GM12875 (cell line): Measurements from ENCODE around the gene MTMR12.
"Not testable (repeated sequence)": the region's sequence is repeated elsewhere in the genome, so short reads cannot be mapped to it uniquely, and the experiment has no call there.

Source experiments
- H3K4me3 ChIP-seq: one replicate; pipeline ENCODE4 v1.5.1; 2011; ENCODE audit warnings: low read depth, low read length, control low read depth
- TF ChIP-seq, protein P1 (sequence below): IDR thresholded peaks from 2 replicates; pipeline ENCODE4 v1.5.1; 2011; ENCODE audit warnings: low read depth, mild to moderate bottlenecking, control low read depth, inconsistent platforms, low read length, moderate library complexity, borderline replicate concordance; ENCODE audit not compliant: insufficient read depth

Gene MTMR12

DNA sequence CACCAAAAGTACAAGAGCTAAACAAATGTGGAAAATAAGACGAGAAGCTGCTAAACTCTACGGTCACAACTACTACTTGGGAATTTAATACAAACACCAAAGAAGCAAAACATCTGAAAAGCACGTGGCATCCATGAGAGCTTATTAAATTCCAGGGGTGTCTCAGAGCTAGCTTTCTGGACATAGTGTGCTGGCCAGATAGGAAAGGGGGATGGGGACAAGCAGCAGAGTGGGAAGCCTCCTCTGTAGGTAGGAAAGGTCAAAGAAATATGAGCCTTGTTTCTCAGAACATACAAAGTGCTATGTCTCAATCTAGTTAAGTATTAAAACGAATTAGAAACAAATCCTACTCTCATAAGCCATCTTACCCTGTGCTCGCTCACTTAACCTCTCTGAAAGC lies 87.3 kb downstream of the MTMR12 start:
- TF ChIP-seq, protein P1, sequence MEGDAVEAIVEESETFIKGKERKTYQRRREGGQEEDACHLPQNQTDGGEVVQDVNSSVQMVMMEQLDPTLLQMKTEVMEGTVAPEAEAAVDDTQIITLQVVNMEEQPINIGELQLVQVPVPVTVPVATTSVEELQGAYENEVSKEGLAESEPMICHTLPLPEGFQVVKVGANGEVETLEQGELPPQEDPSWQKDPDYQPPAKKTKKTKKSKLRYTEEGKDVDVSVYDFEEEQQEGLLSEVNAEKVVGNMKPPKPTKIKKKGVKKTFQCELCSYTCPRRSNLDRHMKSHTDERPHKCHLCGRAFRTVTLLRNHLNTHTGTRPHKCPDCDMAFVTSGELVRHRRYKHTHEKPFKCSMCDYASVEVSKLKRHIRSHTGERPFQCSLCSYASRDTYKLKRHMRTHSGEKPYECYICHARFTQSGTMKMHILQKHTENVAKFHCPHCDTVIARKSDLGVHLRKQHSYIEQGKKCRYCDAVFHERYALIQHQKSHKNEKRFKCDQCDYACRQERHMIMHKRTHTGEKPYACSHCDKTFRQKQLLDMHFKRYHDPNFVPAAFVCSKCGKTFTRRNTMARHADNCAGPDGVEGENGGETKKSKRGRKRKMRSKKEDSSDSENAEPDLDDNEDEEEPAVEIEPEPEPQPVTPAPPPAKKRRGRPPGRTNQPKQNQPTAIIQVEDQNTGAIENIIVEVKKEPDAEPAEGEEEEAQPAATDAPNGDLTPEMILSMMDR = no peak
- no peak overlapping the region for H3K4me3 ChIP-seq

DNA sequence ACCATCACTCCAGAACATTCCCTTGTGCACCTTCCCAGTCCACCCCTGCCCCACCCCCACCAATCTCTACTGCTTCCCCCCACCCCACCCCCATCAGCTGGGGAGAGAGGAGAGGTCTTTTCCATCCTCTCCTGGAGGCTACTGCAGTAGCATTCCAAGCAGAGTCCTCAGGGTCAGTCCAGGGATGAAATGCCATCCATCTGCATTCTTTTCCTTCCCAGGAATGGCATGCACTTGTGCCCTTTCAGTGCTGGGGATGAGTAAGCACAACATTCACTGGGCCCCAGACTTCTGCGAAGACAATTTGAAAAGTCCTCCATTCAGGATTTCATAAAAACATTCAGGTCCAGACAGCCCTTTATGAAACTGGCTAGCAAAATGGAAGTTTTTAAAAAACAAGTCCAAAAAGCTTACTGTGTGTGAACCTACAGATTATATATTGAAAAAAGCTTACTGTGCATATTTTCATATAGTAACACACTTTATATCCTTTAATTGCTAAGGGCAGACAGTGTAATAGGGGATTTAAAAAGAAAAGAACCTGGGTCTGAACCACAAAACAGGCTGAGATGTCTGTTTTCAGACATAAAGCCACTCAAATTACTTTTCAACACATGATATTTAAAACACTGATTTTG lies 88.6 kb downstream of the MTMR12 start:
- TF ChIP-seq, protein P1 = no peak
- no peak overlapping the region for H3K4me3 ChIP-seq

DNA sequence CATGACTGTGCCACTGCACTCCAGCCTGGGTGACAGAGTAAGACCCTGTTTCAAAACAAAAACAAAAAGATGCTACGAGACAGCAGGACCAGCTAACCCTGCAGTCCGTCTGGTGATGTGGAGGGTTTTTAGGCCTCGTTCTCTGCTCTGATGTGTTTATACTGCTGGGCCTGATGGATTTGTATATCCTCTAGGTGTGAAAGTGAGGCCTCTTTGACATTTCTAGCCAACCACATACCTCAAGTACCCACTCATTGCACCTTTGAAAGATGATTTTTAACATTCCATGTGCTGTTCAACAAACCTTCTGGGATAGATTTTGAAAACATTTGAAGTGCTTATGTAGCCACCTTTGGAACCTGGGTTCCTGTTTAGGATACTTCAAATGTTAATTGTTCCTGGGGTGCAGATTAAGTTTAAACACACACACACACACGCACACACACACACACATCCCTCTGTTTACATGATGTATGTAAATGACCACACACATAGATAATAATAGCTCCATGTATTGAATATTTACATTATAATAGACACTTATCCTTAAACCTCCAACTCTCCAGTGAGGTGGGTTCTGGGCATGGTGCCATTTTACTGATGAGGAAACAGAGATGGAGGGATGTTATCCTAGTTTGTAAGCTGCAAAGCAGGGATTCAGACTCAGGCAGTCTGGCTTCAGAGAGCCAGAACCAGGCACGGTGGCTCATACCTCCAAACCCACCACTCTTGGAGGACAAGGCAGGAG lies 89.8 kb downstream of the MTMR12 start:
- TF ChIP-seq, protein P1 = no peak

DNA sequence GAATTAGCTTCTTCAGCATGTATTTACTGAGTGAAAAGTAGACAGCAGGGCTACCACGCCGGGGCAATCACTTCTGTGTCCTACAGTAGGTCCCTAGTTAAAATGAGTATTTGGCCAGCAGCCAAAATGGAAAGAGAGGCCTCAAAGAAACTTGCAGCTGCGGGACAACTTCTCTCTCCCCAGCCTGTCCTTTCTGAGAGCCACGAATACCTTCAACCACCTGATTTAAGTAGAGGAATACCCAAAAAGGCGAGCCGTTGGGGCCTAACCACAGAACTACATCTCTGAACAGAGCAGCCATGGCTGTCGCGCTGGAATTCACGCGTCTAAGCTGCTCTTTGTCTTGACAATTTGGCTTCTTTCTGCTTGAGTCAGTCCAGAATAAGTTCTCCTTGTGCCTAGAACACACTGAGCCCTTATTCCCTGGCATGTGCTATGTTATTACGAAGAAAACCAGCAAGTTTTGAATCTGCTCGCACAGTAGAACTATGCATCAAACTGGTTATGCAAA lies 94.8 kb downstream of the MTMR12 start:
- no peak overlapping the region for H3K4me3 ChIP-seq
- TF ChIP-seq, protein P1 = no peak

More for the DNA sequence above, 89.8 kb downstream of the MTMR12 start:
- no peak overlapping the region for H3K4me3 ChIP-seq

DNA sequence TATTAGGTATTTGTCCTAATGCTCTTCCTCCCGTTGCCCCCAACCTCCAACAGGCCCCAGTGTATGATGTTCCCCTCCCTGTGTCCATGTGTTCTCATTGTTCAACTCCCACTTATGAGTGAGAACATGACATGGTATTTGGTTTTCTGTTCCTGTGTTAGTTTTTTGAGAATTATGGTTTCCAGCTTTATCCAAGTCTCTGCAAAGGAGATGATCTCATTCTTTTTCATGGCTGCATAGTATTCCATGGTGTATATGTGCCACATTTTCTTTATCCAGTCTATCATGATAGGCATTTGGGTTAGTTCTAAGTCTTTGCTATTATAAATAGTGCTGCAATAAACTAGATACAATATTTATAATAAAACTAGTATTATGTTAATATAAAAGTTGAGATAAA lies 98.4 kb downstream of the MTMR12 start:
- H3K4me3 ChIP-seq = not testable (repeated sequence)

DNA sequence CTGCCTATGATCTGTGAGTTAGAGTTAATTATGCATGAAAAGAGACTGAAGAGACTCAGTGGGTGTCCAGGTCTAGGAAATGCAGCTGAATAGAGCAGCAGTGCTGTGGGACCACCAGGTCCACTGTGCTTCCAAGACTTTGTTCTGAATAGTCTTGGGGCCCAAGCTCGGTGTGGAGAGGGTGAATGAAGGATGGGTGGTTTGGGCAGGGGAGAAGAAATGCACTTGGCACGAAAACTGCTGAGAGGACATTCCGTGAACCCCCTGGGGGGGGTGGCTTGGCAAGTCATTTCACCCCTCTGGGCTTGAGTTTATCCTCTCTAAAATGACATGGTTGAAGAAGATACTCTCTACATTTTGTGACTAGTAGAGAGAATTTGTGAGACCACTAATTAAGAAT lies 102.6 kb downstream of the MTMR12 start:
- no peak overlapping the region for H3K4me3 ChIP-seq
- TF ChIP-seq, protein P1 = no peak

DNA sequence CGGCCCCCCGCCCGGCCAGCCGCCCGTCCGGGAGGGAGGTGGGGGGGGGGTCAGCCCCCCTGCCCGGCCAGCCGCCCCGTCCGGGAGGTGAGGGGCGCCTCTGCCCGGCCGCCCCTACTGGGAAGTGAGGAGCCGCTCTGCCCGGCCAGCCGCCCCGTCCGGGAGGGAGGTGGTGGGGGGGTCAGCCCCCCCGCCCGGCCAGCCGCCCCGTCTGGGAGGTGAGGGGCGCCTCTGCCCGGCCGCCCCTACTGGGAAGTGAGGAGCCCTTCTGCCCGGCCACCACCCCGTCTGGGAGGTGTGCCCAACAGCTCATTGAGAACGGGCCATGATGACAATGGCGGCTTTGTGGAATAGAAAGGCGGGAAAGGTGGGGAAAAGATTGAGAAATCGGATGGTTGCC lies 103.9 kb downstream of the MTMR12 start:
- not testable (repeated sequence) for H3K4me3 ChIP-seq

DNA sequence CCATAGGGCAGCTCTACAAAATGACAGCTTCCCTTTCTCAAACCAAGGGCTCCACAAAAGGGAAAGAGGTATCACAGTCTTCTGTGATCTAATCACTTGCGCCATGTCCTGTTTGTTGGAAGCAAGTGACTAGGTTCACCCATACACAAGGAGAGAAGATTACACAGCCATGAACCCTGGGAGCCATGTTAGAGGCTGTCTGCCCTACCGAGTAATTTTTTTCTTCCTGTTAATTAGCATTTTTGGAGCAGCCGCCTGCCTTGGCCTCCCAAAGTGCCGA lies 105.4 kb downstream of the MTMR12 start:
- TF ChIP-seq, protein P1 = no peak
- H3K4me3 ChIP-seq = no peak overlapping the region
